ENCODE data around the gene MAEA. TPM values are rescaled to one million over a fixed set of nuclear protein-coding genes. Genes with fewer than 3 reads are reported as not detected.

Gene MAEA
- polyA plus RNA-seq, 2 of the 4 experiments (the other 2 are of a cell fraction): 46.1 to 58.4 TPM

GRCh38 chr4:1269209-1269608 lies 20.5 kb upstream of the MAEA start:
- FAIRE-seq (no peak), ATAC-seq (no peak), DNase-seq (ENCODE audit: low read depth in 1 of 2, low spot score in 1 of 2) (no peak)
- ChIA-PET POLR2A (no interaction called here), CTCF (interaction anchor here (1.0 to 1.3 kb wide), 2 partner anchors 18 to 21 kb away, joined by 3 read pairs; partner anchors contain the start of gene CTBP1)
- Histone ChIP-seq H3K4me2 (no peak overlapping the region), H3K27ac (no peak overlapping the region), H3K9me3 (peaks cover 3% of the 10 kb centered on the region; the same call in 1 of the 3 replicates), H3K4me1 (no peaks in the 10 kb centered on the region), H3K4me3 (no peak overlapping the region)
- no peak for TF ChIP-seq POLR2AphosphoS2 (conservative IDR thresholded peaks at IDR 0.05; ENCODE audit: low read length)
- TF ChIP-seq JUN (IDR thresholded peaks at IDR 0.05): no peak
- TF ChIP-seq EP300 (IDR thresholded peaks at IDR 0.05): no peak
- TF ChIP-seq FOSL2 (IDR thresholded peaks at IDR 0.05): no peak
- TF ChIP-seq FOSL2 (CRISPR knock-in tag; IDR thresholded peaks at IDR 0.05): no peak
- TF ChIP-seq MAZ (IDR thresholded peaks at IDR 0.05; ENCODE audit: borderline replicate concordance, low read depth, low read length): no peak
- no peak for TF ChIP-seq KDM5A (IDR thresholded peaks at IDR 0.05)
- no peak for TF ChIP-seq TP53 (CRISPR knock-in tag; IDR thresholded peaks at IDR 0.05)
- no peak for TF ChIP-seq HES2 (IDR thresholded peaks at IDR 0.05)
- no peak for TF ChIP-seq CBX8 (IDR thresholded peaks at IDR 0.05)
- TF ChIP-seq ZC3H11A (IDR thresholded peaks at IDR 0.05): no peak
- no peak for TF ChIP-seq HOXA7 (CRISPR knock-in tag; IDR thresholded peaks at IDR 0.05)
- TF ChIP-seq NFE2L2 (conservative IDR thresholded peaks at IDR 0.05; ENCODE audit: low read length): no peak
- TF ChIP-seq ZNF302 (CRISPR knock-in tag; IDR thresholded peaks at IDR 0.05): no peak
- TF ChIP-seq HMGXB4 (CRISPR knock-in tag; IDR thresholded peaks at IDR 0.05; ENCODE audit: borderline replicate concordance): no peak
- TF ChIP-seq CEBPB (IDR thresholded peaks at IDR 0.05): no peak
- TF ChIP-seq CBX2 (IDR thresholded peaks at IDR 0.05; ENCODE audit: borderline replicate concordance, low read depth): no peak
- no peak for TF ChIP-seq FOSB (CRISPR knock-in tag; IDR thresholded peaks at IDR 0.05)
- no peak for TF ChIP-seq BCL3 (IDR thresholded peaks at IDR 0.05)

- TF ChIP-seq BHLHE40 (IDR thresholded peaks at IDR 0.05; ENCODE audit: low read depth, low read length) (no peak), RNF2 (IDR thresholded peaks at IDR 0.05; ENCODE audit: borderline replicate concordance, low read depth) (no peak), HES2 (IDR thresholded peaks at IDR 0.05) (no peak), FOSB (CRISPR knock-in tag; IDR thresholded peaks at IDR 0.05) (no peak), ATOH8 (CRISPR knock-in tag; IDR thresholded peaks at IDR 0.05; ENCODE audit: low read depth) (no peak), POLR2AphosphoS2 (conservative IDR thresholded peaks at IDR 0.05; ENCODE audit: low read length) (no peak), PHF8 (IDR thresholded peaks at IDR 0.05; ENCODE audit: borderline replicate concordance, low read depth) (no peak), HMGXB4 (CRISPR knock-in tag; IDR thresholded peaks at IDR 0.05; ENCODE audit: borderline replicate concordance) (no peak), BCL3 (IDR thresholded peaks at IDR 0.05) (no peak), TP53 (CRISPR knock-in tag; IDR thresholded peaks at IDR 0.05) (no peak)
- Histone ChIP-seq H3K4me2 (no peak overlapping the region), H3K4me3 (no peak overlapping the region), H3K4me1 (no peaks in the 10 kb centered on the region), H3K9me3 (peaks cover 2% of the 10 kb centered on the region; the same call in 1 of the 3 replicates), H3K27ac (no peak overlapping the region)
- WGBS (ENCODE audit: missing lambda C conversion rate): 61% methylated on average over 5 of the region's 5 CpGs
- ChIA-PET POLR2A (no interaction called here), CTCF (no interaction called here)
- DNase-seq (ENCODE audit: low read depth in 1 of 2, low spot score in 1 of 2) (no peak), FAIRE-seq (no peak), ATAC-seq (no peak)
Measured at GRCh38 chr4:1271686-1272085, 18.0 kb upstream of the MAEA start.

Data from A549 (cell line).